Raji (cell line): ENCODE measurements around the gene TMEM183A.

Experiments used
- POLR2A ChIP-seq: IDR thresholded peaks from 2 replicates; pipeline ENCODE4 v1.6.1; 2011; ENCODE audit warnings: low read depth, low read length, control low read depth; ENCODE audit not compliant: insufficient read depth

Gene TMEM183A

GRCh38 chr1:203065191-203065590 is 58.0 kb downstream of the TMEM183A start:
- no peak for TF ChIP-seq POLR2A

GRCh38 chr1:203065986-203066385 is 58.8 kb downstream of the TMEM183A start:
- no peak for TF ChIP-seq POLR2A

- TF ChIP-seq POLR2A, result no peak
Measured at GRCh38 chr1:203066965-203067364, 59.8 kb downstream of the TMEM183A start.

- no peak for TF ChIP-seq POLR2A
Measured at GRCh38 chr1:203069030-203069747, 62.0 kb downstream of the TMEM183A start.

- no peak for TF ChIP-seq POLR2A
Measured at GRCh38 chr1:203072002-203072602, 64.9 kb downstream of the TMEM183A start.

GRCh38 chr1:203072911-203073310 is 65.7 kb downstream of the TMEM183A start:
- TF ChIP-seq POLR2A, result no peak

GRCh38 chr1:203073469-203073868 is 66.3 kb downstream of the TMEM183A start:
- TF ChIP-seq POLR2A, result no peak
